Panc1 (cell line): Measurements from ENCODE around the gene C2CD2. TPM values are rescaled to one million over a fixed set of nuclear protein-coding genes. Genes with fewer than 3 reads are reported as not detected.

ENCODE experiments used
- ATAC-seq: fragments of 200-7000 bp; cut with Tn5 transposase; 2 replicates; pipeline ENCODE4 v1.9.1; 2020; ENCODE audit warnings: mild to moderate bottlenecking, moderate library complexity
- BruUV-seq: library from RNA; stranded (reverse); fragments of 400-500 nt; replicated peaks from 2 replicates; lab custom pipeline; 2021; lab: Mats Ljungman, UMichigan
- CTCF ChIA-PET: fragments of 300-600 bp; sonication (Branson Sonifier 250); formaldehyde crosslinking; loops from one replicate; lab custom pipeline; 2022; ENCODE audit warnings: antibody characterized with exemption; lab: Charles Lee
- POLR2A ChIA-PET: fragments of 300-600 bp; sonication (Branson Sonifier 250); formaldehyde crosslinking; loops from one replicate; lab custom pipeline; 2022; ENCODE audit warnings: antibody characterized with exemption; lab: Charles Lee
- DNase-seq: peaks from one replicate; pipeline ENCODE4 v3.0.0-alpha.2; 2010; ENCODE audit warnings: low read depth, low spot score
- H3K27ac ChIP-seq: 2 replicates; pipeline ENCODE4 v1.5.1; 2011; ENCODE audit warnings: mild to moderate bottlenecking, low read length, inconsistent platforms
- H3K27me3 ChIP-seq: fragments of 200-500 bp; sonication (Bioruptor generic); 2 replicates; pipeline ENCODE4 v1.6.0; 2014; ENCODE audit warnings: low read length, inconsistent platforms; ENCODE audit not compliant: control insufficient read depth, insufficient read depth
- H3K36me3 ChIP-seq: fragments of 200-500 bp; sonication (Bioruptor generic); 2 replicates; pipeline ENCODE4 v1.5.1; 2014; ENCODE audit warnings: inconsistent platforms, mild to moderate bottlenecking, low read length, moderate library complexity; ENCODE audit not compliant: control insufficient read depth, insufficient read depth
- H3K4me1 ChIP-seq: 2 replicates; pipeline ENCODE4 v1.5.1; 2011; ENCODE audit warnings: inconsistent platforms, mild to moderate bottlenecking, low read length, moderate library complexity; ENCODE audit not compliant: control insufficient read depth, insufficient read depth
- H3K4me3 ChIP-seq, 2 experiments: 2 replicates each; pipeline ENCODE4 v1.5.1; 2011 to 2012; ENCODE audit warnings: low read depth in 2 of 2, low read length in 2 of 2, mild to moderate bottlenecking in 2 of 2, inconsistent platforms in 1 of 2, moderate library complexity in 1 of 2
- H3K9me3 ChIP-seq: fragments of 200-500 bp; sonication (Bioruptor generic); 2 replicates; pipeline ENCODE4 v1.5.1; 2014; ENCODE audit warnings: low read depth, mild to moderate bottlenecking, inconsistent platforms, low read length, moderate library complexity; ENCODE audit not compliant: control insufficient read depth, insufficient read depth
- POLR2AphosphoS5 ChIP-seq: IDR thresholded peaks from 2 replicates; pipeline ENCODE4 v1.6.1; 2012; ENCODE audit warnings: mild to moderate bottlenecking, low read depth, low read length, moderate library complexity
- SIN3A ChIP-seq: IDR thresholded peaks from 2 replicates; pipeline ENCODE4 v1.6.1; 2012; ENCODE audit warnings: low read depth, mild to moderate bottlenecking, low read length, moderate library complexity, borderline replicate concordance; ENCODE audit not compliant: insufficient read depth
- TCF7L2 ChIP-seq: IDR thresholded peaks from 2 replicates; pipeline ENCODE4 v1.6.1; 2011; ENCODE audit warnings: mild to moderate bottlenecking, low read depth, low read length, inconsistent platforms
- in situ Hi-C: cut with HindIII; loops from 2 replicates; pipeline ENCODE4 v1.10.0; 2016; ENCODE audit warnings: low sequenced_read_pairs, low pct_unique_long_range_greater_than_20kb
- intact Hi-C: fragments of 100-400 bp; cut with micrococcal nuclease; formaldehyde crosslinking; loops from one replicate; pipeline ENCODE4 v1.10.0; 2022; ENCODE audit not compliant: unreplicated experiment
- total RNA-seq: library from RNA; stranded (reverse); gene quantifications from one replicate; pipeline ENCODE4 v1.2.1, GENCODE V29; 2021; ENCODE audit not compliant: unreplicated experiment
- TF ChIP-seq, protein P1 (sequence below), 2 experiments: IDR thresholded peaks; 2 replicates each; pipeline ENCODE4 v1.6.1; 2011 to 2012; ENCODE audit warnings: low read depth in 2 of 2, control low read depth in 1 of 2, low read length in 1 of 2, mild to moderate bottlenecking in 1 of 2, moderate library complexity in 1 of 2; ENCODE audit not compliant: insufficient read depth in 1 of 2
- TF ChIP-seq, protein P2 (sequence below): fragments of 450-650 bp; IDR thresholded peaks from 2 replicates; pipeline ENCODE4 v1.5.1; 2017; ENCODE audit warnings: mild to moderate bottlenecking

C2CD2 gene
- total RNA-seq, 1 experiment from 2014 or later, result 14.0 TPM

DNA sequence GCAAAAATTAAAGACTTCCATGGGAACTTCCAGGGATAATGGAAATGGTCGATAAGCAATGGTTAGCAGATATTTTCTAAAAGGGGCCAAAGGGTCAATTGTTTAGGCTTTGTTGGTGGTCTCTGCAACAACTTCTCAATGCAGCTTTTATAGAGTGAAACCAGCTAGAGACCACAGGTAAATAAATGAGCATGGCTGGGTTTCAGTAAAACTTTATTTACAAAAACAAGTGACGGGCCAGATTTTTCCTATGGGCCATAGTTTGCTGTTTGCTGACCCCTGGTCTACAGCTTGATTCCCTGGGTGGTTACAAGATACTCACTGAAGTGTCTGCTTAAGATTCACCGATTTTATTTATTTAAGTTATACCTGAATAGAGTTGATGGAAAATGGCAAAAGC, 52.0 kb downstream of the C2CD2 start:
- TF ChIP-seq, protein P1, sequence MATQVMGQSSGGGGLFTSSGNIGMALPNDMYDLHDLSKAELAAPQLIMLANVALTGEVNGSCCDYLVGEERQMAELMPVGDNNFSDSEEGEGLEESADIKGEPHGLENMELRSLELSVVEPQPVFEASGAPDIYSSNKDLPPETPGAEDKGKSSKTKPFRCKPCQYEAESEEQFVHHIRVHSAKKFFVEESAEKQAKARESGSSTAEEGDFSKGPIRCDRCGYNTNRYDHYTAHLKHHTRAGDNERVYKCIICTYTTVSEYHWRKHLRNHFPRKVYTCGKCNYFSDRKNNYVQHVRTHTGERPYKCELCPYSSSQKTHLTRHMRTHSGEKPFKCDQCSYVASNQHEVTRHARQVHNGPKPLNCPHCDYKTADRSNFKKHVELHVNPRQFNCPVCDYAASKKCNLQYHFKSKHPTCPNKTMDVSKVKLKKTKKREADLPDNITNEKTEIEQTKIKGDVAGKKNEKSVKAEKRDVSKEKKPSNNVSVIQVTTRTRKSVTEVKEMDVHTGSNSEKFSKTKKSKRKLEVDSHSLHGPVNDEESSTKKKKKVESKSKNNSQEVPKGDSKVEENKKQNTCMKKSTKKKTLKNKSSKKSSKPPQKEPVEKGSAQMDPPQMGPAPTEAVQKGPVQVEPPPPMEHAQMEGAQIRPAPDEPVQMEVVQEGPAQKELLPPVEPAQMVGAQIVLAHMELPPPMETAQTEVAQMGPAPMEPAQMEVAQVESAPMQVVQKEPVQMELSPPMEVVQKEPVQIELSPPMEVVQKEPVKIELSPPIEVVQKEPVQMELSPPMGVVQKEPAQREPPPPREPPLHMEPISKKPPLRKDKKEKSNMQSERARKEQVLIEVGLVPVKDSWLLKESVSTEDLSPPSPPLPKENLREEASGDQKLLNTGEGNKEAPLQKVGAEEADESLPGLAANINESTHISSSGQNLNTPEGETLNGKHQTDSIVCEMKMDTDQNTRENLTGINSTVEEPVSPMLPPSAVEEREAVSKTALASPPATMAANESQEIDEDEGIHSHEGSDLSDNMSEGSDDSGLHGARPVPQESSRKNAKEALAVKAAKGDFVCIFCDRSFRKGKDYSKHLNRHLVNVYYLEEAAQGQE (IDR thresholded peaks at IDR 0.05; ENCODE audit: insufficient read depth in 1 of 2, low read depth in 2 of 2, low read length in 1 of 2), result no peak
- no peak for TF ChIP-seq POLR2AphosphoS5
- no peak for TF ChIP-seq TCF7L2
- TF ChIP-seq SIN3A, result no peak
- TF ChIP-seq, protein P2, sequence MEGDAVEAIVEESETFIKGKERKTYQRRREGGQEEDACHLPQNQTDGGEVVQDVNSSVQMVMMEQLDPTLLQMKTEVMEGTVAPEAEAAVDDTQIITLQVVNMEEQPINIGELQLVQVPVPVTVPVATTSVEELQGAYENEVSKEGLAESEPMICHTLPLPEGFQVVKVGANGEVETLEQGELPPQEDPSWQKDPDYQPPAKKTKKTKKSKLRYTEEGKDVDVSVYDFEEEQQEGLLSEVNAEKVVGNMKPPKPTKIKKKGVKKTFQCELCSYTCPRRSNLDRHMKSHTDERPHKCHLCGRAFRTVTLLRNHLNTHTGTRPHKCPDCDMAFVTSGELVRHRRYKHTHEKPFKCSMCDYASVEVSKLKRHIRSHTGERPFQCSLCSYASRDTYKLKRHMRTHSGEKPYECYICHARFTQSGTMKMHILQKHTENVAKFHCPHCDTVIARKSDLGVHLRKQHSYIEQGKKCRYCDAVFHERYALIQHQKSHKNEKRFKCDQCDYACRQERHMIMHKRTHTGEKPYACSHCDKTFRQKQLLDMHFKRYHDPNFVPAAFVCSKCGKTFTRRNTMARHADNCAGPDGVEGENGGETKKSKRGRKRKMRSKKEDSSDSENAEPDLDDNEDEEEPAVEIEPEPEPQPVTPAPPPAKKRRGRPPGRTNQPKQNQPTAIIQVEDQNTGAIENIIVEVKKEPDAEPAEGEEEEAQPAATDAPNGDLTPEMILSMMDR, result no peak
- in situ Hi-C loops, result no loop called here

DNA sequence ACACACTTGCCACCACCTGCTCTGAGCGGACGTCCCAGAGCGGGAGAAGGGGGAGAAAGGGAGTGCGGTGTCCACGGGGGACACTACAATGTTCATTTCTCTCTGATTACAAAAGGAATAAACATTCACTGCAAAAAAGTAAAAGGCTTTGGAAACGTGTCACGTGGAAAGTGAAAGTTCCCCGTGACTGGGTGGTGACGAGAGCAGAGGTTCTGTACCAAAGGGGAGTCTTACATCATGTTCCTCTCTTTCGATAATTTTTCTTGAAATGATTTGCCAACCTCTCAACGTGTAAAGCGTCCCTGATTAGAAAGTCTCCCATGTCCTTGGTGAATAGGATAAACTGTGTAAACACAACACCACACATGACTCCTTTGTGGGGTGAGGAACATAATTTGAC, 52.7 kb downstream of the C2CD2 start:
- in situ Hi-C loops, result no loop called here
- BruUV-seq, result no TSS peak
- no peak for TF ChIP-seq TCF7L2
- TF ChIP-seq SIN3A, result no peak
- TF ChIP-seq, protein P2, result no peak
- TF ChIP-seq POLR2AphosphoS5, result no peak
- TF ChIP-seq, protein P1 (IDR thresholded peaks at IDR 0.05; ENCODE audit: insufficient read depth in 1 of 2, low read depth in 2 of 2, low read length in 1 of 2), result no peak
- ATAC-seq (no peak), DNase-seq (no peak)
- Histone ChIP-seq H3K27ac (no peak overlapping the region), H3K9me3 (no peaks in the 10 kb centered on the region), H3K4me3 (no peak overlapping the region), H3K27me3 (no peaks in the 10 kb centered on the region), H3K4me1 (no peaks in the 10 kb centered on the region), H3K36me3 (no peaks in the 10 kb centered on the region; the same call in 1 of the 2 replicates)
- POLR2A ChIA-PET, result no interaction called here
- CTCF ChIA-PET, result no interaction called here
- intact Hi-C loops, result no loop called here

More for the DNA sequence above, 52.0 kb downstream of the C2CD2 start:
- ATAC-seq (no peak), DNase-seq (no peak)
- no peaks in the 10 kb centered on the region for H3K9me3 ChIP-seq
- H3K27me3 ChIP-seq, result no peaks in the 10 kb centered on the region
- H3K4me1 ChIP-seq, result no peaks in the 10 kb centered on the region
- H3K27ac ChIP-seq, result no peak overlapping the region
- intact Hi-C loops, result no loop called here
- CTCF ChIA-PET, result no interaction called here
- POLR2A ChIA-PET, result no interaction called here
- no peak overlapping the region for H3K4me3 ChIP-seq
- H3K36me3 ChIP-seq, result no peaks in the 10 kb centered on the region
- BruUV-seq, result no TSS peak
